ENCODE results near the gene TSPAN18. TPM values are rescaled to one million over a fixed set of nuclear protein-coding genes. Genes with fewer than 3 reads are reported as not detected.

TSPAN18 gene
- total and polyA plus RNA-seq, 2 donors from 2014 or later: 13.8 to 38.1 TPM

DNA sequence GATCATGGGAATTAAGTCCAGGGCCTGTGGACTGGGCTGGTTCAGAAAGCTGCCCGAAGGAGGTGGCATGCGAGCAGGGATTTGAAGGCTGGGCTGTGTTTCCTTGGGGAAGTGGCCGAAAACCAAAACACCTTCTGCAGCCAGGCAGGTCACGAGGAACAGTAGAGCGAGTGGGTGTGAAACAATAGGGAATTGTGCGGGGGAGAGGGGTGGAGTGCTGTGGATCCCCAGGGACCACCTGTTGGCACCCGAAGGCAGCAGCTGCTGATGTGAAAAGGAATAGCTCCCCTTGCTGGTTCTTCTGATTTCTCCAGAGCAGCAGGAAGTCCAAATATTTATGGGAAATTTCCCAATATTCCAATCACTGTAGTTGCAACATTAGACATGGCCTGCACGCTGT lies 199.3 kb downstream of the TSPAN18 start:
- H3K4me1 ChIP-seq (ENCODE audit: control insufficient read depth in 2 of 3, insufficient read depth in 2 of 3, low read depth in 1 of 3, low read length in 3 of 3): no peaks in the 10 kb centered on the region
- H3K27me3 ChIP-seq (ENCODE audit: control insufficient read depth, insufficient read depth, low read length): no peaks in the 10 kb centered on the region
- intact Hi-C loops (cut with DNase I): no loop called here
- FAIRE-seq (no peak), DNase-seq (no peak)
- H3K9me3 ChIP-seq (ENCODE audit: control insufficient read depth in 2 of 3, insufficient read depth in 1 of 3, low read length in 3 of 3): no peaks in the 10 kb centered on the region
- no peak overlapping the region for H3K27ac ChIP-seq (ENCODE audit: low read depth in 2 of 2, low read length in 2 of 2)
- no peaks in the 10 kb centered on the region for H3K36me3 ChIP-seq (ENCODE audit: control insufficient read depth in 2 of 3, insufficient read depth in 3 of 3, low read length in 3 of 3)
- TF ChIP-seq, protein P1, sequence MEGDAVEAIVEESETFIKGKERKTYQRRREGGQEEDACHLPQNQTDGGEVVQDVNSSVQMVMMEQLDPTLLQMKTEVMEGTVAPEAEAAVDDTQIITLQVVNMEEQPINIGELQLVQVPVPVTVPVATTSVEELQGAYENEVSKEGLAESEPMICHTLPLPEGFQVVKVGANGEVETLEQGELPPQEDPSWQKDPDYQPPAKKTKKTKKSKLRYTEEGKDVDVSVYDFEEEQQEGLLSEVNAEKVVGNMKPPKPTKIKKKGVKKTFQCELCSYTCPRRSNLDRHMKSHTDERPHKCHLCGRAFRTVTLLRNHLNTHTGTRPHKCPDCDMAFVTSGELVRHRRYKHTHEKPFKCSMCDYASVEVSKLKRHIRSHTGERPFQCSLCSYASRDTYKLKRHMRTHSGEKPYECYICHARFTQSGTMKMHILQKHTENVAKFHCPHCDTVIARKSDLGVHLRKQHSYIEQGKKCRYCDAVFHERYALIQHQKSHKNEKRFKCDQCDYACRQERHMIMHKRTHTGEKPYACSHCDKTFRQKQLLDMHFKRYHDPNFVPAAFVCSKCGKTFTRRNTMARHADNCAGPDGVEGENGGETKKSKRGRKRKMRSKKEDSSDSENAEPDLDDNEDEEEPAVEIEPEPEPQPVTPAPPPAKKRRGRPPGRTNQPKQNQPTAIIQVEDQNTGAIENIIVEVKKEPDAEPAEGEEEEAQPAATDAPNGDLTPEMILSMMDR (IDR thresholded peaks at IDR 0.05; ENCODE audit: borderline replicate concordance, extremely low read depth, insufficient read depth): no peak
- H3K9ac ChIP-seq (ENCODE audit: low read length in 3 of 3): no peak overlapping the region
- no peak overlapping the region for H3K4me3 ChIP-seq (ENCODE audit: low read length in 3 of 3)

DNA sequence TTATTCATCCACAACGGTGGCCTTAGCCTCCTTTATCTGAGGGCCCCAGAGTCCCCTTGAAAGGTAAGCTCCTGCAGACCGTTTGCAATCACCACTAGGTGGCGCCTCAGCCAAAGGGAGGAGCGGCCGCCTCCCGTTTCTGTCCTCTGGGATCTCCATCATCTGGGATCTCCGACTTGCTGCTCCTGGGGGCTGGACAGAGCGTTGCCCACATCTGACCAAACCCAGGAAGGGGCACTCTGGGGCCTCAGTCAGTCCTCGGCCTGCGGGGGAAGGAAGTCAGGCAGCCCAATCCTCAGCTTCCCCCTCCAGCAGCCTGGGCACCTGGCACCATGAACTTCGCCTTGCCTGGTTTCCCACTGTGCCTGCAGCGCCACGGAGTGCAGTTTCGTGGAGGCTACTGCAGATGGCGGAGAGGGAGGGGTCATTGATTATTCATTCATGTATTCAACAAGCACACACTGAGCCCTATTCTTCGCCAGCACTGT lies 200.5 kb downstream of the TSPAN18 start:
- H3K27ac ChIP-seq (ENCODE audit: low read depth in 2 of 2, low read length in 2 of 2): no peak overlapping the region
- H3K36me3 ChIP-seq (ENCODE audit: control insufficient read depth in 2 of 3, insufficient read depth in 3 of 3, low read length in 3 of 3): no peaks in the 10 kb centered on the region
- H3K9ac ChIP-seq (ENCODE audit: low read length in 3 of 3): no peak overlapping the region
- intact Hi-C loops (cut with DNase I): no loop called here
- TF ChIP-seq, protein P1 (IDR thresholded peaks at IDR 0.05; ENCODE audit: borderline replicate concordance, extremely low read depth, insufficient read depth): peak; percentile 82
- no peak for FAIRE-seq
- no peaks in the 10 kb centered on the region for H3K9me3 ChIP-seq (ENCODE audit: control insufficient read depth in 2 of 3, insufficient read depth in 1 of 3, low read length in 3 of 3)
- H3K27me3 ChIP-seq (ENCODE audit: control insufficient read depth, insufficient read depth, low read length): no peaks in the 10 kb centered on the region
- no peak overlapping the region for H3K4me3 ChIP-seq (ENCODE audit: low read length in 3 of 3)
- no peaks in the 10 kb centered on the region for H3K4me1 ChIP-seq (ENCODE audit: control insufficient read depth in 2 of 3, insufficient read depth in 2 of 3, low read depth in 1 of 3, low read length in 3 of 3)
- DNase-seq: peak; percentile 82 to 88 (median 84)

DNA sequence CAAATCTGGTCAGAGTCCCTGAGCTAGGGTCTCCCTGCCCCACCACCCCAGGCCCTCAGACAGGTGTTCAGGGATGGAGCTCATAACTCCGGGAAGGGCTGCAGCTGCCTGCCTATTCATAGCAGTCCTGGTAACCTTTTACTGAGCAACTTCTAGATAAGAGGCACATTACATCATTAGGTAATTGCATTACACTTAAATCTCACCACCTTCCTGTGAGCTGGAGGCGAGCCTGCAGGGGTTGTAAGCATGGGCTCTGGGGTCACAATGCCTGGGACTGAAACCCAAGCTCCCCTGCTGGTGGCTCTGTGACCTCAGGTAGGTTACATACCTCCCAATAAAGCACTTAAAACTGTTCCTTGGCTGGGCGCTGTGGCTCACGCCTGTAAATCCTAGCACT lies 201.4 kb downstream of the TSPAN18 start:
- FAIRE-seq (no peak), DNase-seq (no peak)
- intact Hi-C loops (cut with DNase I): no loop called here
- no peak overlapping the region for H3K27ac ChIP-seq (ENCODE audit: low read depth in 2 of 2, low read length in 2 of 2)
- no peaks in the 10 kb centered on the region for H3K4me1 ChIP-seq (ENCODE audit: control insufficient read depth in 2 of 3, insufficient read depth in 2 of 3, low read depth in 1 of 3, low read length in 3 of 3)
- TF ChIP-seq, protein P1 (IDR thresholded peaks at IDR 0.05; ENCODE audit: borderline replicate concordance, extremely low read depth, insufficient read depth): no peak
- no peaks in the 10 kb centered on the region for H3K27me3 ChIP-seq (ENCODE audit: control insufficient read depth, insufficient read depth, low read length)
- H3K9ac ChIP-seq (ENCODE audit: low read length in 3 of 3): no peak overlapping the region
- no peaks in the 10 kb centered on the region for H3K36me3 ChIP-seq (ENCODE audit: control insufficient read depth in 2 of 3, insufficient read depth in 3 of 3, low read length in 3 of 3)
- no peak overlapping the region for H3K4me3 ChIP-seq (ENCODE audit: low read length in 3 of 3)
- H3K9me3 ChIP-seq (ENCODE audit: control insufficient read depth in 2 of 3, insufficient read depth in 1 of 3, low read length in 3 of 3): no peaks in the 10 kb centered on the region

DNA sequence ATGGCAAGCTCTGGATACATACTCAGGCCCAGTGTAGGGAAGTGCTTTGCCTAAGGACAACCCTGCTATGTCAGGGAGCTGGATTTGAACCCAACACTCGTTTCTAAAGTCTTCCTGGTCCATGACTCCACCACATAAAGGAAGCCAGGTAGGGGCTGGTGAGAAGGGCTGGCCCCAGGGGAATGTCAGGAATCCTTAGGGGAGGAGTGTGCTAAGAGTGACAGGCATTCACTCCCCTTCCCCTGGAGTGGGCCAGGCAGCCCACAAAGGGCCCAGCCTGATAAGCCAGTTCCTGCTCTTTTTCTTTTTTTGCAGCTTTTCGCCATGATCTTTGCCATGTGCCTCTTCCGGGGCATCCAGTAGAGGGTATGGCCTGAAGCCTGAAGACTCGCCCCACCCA lies 202.1 kb downstream of the TSPAN18 start:
- no peak for FAIRE-seq
- no peaks in the 10 kb centered on the region for H3K9me3 ChIP-seq (ENCODE audit: control insufficient read depth in 2 of 3, insufficient read depth in 1 of 3, low read length in 3 of 3)
- no peaks in the 10 kb centered on the region for H3K4me1 ChIP-seq (ENCODE audit: control insufficient read depth in 2 of 3, insufficient read depth in 2 of 3, low read depth in 1 of 3, low read length in 3 of 3)
- DNase-seq: no peak
- H3K36me3 ChIP-seq (ENCODE audit: control insufficient read depth in 2 of 3, insufficient read depth in 3 of 3, low read length in 3 of 3): no peaks in the 10 kb centered on the region
- H3K9ac ChIP-seq (ENCODE audit: low read length in 3 of 3): no peak overlapping the region
- H3K4me3 ChIP-seq (ENCODE audit: low read length in 3 of 3): no peak overlapping the region
- H3K27me3 ChIP-seq (ENCODE audit: control insufficient read depth, insufficient read depth, low read length): no peaks in the 10 kb centered on the region
- intact Hi-C loops (cut with DNase I): no loop called here
- TF ChIP-seq, protein P1 (IDR thresholded peaks at IDR 0.05; ENCODE audit: borderline replicate concordance, extremely low read depth, insufficient read depth): no peak
- no peak overlapping the region for H3K27ac ChIP-seq (ENCODE audit: low read depth in 2 of 2, low read length in 2 of 2)
